ENCODE measurements around the gene SDHB. TPM values are rescaled to one million over a fixed set of nuclear protein-coding genes. Genes with fewer than 3 reads are reported as not detected.

SDHB gene
- total RNA-seq, 1 donor from 2014 or later = 61.2 TPM

- no peak overlapping the region for H3K9ac ChIP-seq
- no peaks in the 10 kb centered on the region for H3K9me3 Mint-ChIP-seq
- H3K4me1 ChIP-seq = no peaks in the 10 kb centered on the region
- TF ChIP-seq EZH2 (IDR thresholded peaks at IDR 0.05) = no peak
- TF ChIP-seq EZH2phosphoT487 (IDR thresholded peaks at IDR 0.05) = no peak
- TF ChIP-seq CTCF (IDR thresholded peaks at IDR 0.05) = no peak
- peaks cover 2% of the 10 kb centered on the region for H3K27me3 Mint-ChIP-seq (ENCODE audit: insufficient read depth, low read depth)
- H3K4me3 ChIP-seq = no peak overlapping the region
- H2AFZ ChIP-seq (replicated peaks) = no peak overlapping the region
- no peak overlapping the region for H3K4me2 ChIP-seq
- H3K4me1 Mint-ChIP-seq = no peaks in the 10 kb centered on the region
- no peaks in the 10 kb centered on the region for H4K20me1 ChIP-seq (ENCODE audit: low read depth)
- DNase-seq (ENCODE audit: low spot score) = no peak
- H3K4me3 Mint-ChIP-seq = no peak overlapping the region
- no peaks in the 10 kb centered on the region for H3K27me3 ChIP-seq
- H3F3A ChIP-seq (ENCODE audit: low read depth) = no peaks in the 10 kb centered on the region
- no peaks in the 10 kb centered on the region for H3K9me3 ChIP-seq (ENCODE audit: low read depth)
- no peaks in the 10 kb centered on the region for H3K36me3 ChIP-seq
- no peak overlapping the region for H3K27ac Mint-ChIP-seq
- H3K79me2 ChIP-seq (ENCODE audit: low read depth) = no peaks in the 10 kb centered on the region
- peaks cover 3% of the 10 kb centered on the region for H3K36me3 Mint-ChIP-seq
- H3K27ac ChIP-seq = no peak overlapping the region
Measured at GRCh38 chr1:16998589-16998988, 55.2 kb downstream of the SDHB start.

- no peaks in the 10 kb centered on the region for H3K36me3 ChIP-seq
- H3K9ac ChIP-seq = no peak overlapping the region
- H3K27ac Mint-ChIP-seq = no peak overlapping the region
- H3K4me3 Mint-ChIP-seq = no peak overlapping the region
- no peak overlapping the region for H3K27ac ChIP-seq
- no peak overlapping the region for H3K4me3 ChIP-seq
- no peaks in the 10 kb centered on the region for H4K20me1 ChIP-seq (ENCODE audit: low read depth)
- peaks cover 3% of the 10 kb centered on the region for H3K36me3 Mint-ChIP-seq
- no peaks in the 10 kb centered on the region for H3K9me3 ChIP-seq (ENCODE audit: low read depth)
- no peaks in the 10 kb centered on the region for H3K4me1 ChIP-seq
- no peaks in the 10 kb centered on the region for H3K4me1 Mint-ChIP-seq
- H3K79me2 ChIP-seq (ENCODE audit: low read depth) = no peaks in the 10 kb centered on the region
- H3K27me3 ChIP-seq = no peaks in the 10 kb centered on the region
- no peak overlapping the region for H3K4me2 ChIP-seq
- H3F3A ChIP-seq (ENCODE audit: low read depth) = no peaks in the 10 kb centered on the region
- peaks cover 2% of the 10 kb centered on the region for H3K27me3 Mint-ChIP-seq (ENCODE audit: insufficient read depth, low read depth)
- DNase-seq (ENCODE audit: low spot score) = no peak
- TF ChIP-seq EZH2 (IDR thresholded peaks at IDR 0.05) = no peak
- no peak for TF ChIP-seq CTCF (IDR thresholded peaks at IDR 0.05)
- TF ChIP-seq EZH2phosphoT487 (IDR thresholded peaks at IDR 0.05) = no peak
- H3K9me3 Mint-ChIP-seq = no peaks in the 10 kb centered on the region
- H2AFZ ChIP-seq (replicated peaks) = no peak overlapping the region
Measured at GRCh38 chr1:16996845-16997244, 57.0 kb downstream of the SDHB start.

GRCh38 chr1:16993521-16994038 is 60.3 kb downstream of the SDHB start:
- Histone ChIP-seq H3K27ac (no peak overlapping the region), H2AFZ (replicated peaks) (no peak overlapping the region), H3K4me3 (no peak overlapping the region), H3K27me3 (no peaks in the 10 kb centered on the region), H4K20me1 (ENCODE audit: low read depth) (no peaks in the 10 kb centered on the region), H3K36me3 (no peaks in the 10 kb centered on the region), H3F3A (ENCODE audit: low read depth) (no peaks in the 10 kb centered on the region), H3K79me2 (ENCODE audit: low read depth) (no peaks in the 10 kb centered on the region), H3K4me1 (no peaks in the 10 kb centered on the region), H3K9me3 (ENCODE audit: low read depth) (no peaks in the 10 kb centered on the region), H3K4me2 (no peak overlapping the region), H3K9ac (no peak overlapping the region)
- TF ChIP-seq EZH2 (IDR thresholded peaks at IDR 0.05) (no peak), CTCF (IDR thresholded peaks at IDR 0.05) (no peak), EZH2phosphoT487 (IDR thresholded peaks at IDR 0.05) (no peak)
- Mint-ChIP-seq H3K4me1 (no peaks in the 10 kb centered on the region), H3K27ac (no peak overlapping the region), H3K36me3 (peaks cover 5% of the 10 kb centered on the region), H3K9me3 (no peaks in the 10 kb centered on the region), H3K4me3 (no peak overlapping the region), H3K27me3 (ENCODE audit: insufficient read depth, low read depth) (peaks cover 5% of the 10 kb centered on the region)
- DNase-seq (ENCODE audit: low spot score) = no peak
